ENCODE results near the gene CEP112. TPM values are rescaled to one million over a fixed set of nuclear protein-coding genes. Genes with fewer than 3 reads are reported as not detected.
"Not testable (repeated sequence)": the region's sequence is repeated elsewhere in the genome, so short reads cannot be mapped to it uniquely, and the experiment has no call there.

The CEP112 gene
- total and polyA plus RNA-seq, 2 of the 4 experiments (the other 2 are of a cell fraction), result 2.5 to 5.6 TPM

- WGBS, 2 experiments (ENCODE audit: extremely low coverage in 2 of 2, insufficient read length in 1 of 2), result no CpG with 5 or more reads among the region's 3 CpGs
- CTCF ChIA-PET; H3K9ac ChIP-seq (ENCODE audit: low read depth, low read length); H3K23ac ChIP-seq (ENCODE audit: low read depth, low read length); H3K4me1 ChIP-seq (ENCODE audit: control insufficient read depth, insufficient read depth, low read length); H2AFZ ChIP-seq (replicated peaks; ENCODE audit: low read length, poor library complexity); dilution Hi-C loops (cut with HindIII; ENCODE audit: low sequenced_read_pairs, unreplicated experiment); H3K4me3 ChIP-seq (ENCODE audit: insufficient read depth, low read depth, low read length); in situ Hi-C loops (cut with MboI; ENCODE audit: low sequenced_read_pairs); H3K36me3 ChIP-seq (ENCODE audit: control insufficient read depth, insufficient read depth, low read length); H3K4me2 ChIP-seq (ENCODE audit: low read depth, low read length); H2BK5ac ChIP-seq (ENCODE audit: low read depth, low read length, poor library complexity, severe bottlenecking); ATAC-seq (ENCODE audit: low read depth); H2BK15ac ChIP-seq (ENCODE audit: low read depth, low read length); H3K14ac ChIP-seq (replicated peaks; ENCODE audit: low read depth, low read length); H3K9me3 ChIP-seq (ENCODE audit: control insufficient read depth, insufficient read depth, low read length); H4K8ac ChIP-seq (ENCODE audit: low read depth in 2 of 2, low read length in 2 of 2); H2BK20ac ChIP-seq (ENCODE audit: low read depth, low read length); H3K56ac ChIP-seq (ENCODE audit: extremely low read depth, insufficient read depth, low read length); H3K79me1 ChIP-seq (ENCODE audit: low read depth in 1 of 2, low read length in 2 of 2); H2AK5ac ChIP-seq (ENCODE audit: low read depth, low read length); H3K4ac ChIP-seq (ENCODE audit: low read depth, low read length); H3K27ac ChIP-seq (ENCODE audit: insufficient read depth, low read length); H3K18ac ChIP-seq (ENCODE audit: low read depth, low read length); H3K27me3 ChIP-seq (ENCODE audit: control insufficient read depth, insufficient read depth, low read length); H4K5ac ChIP-seq (ENCODE audit: low read depth, low read length); H3K9me1 ChIP-seq (ENCODE audit: insufficient read depth, low read length); POLR2A ChIA-PET (ENCODE audit: unreplicated experiment); intact Hi-C loops (cut with micrococcal nuclease); H4K91ac ChIP-seq (ENCODE audit: insufficient read depth, low read depth, low read length); H2AK9ac ChIP-seq (replicated peaks; ENCODE audit: low read depth, low read length, poor library complexity); BruUV-seq (replicated peaks); DNase-seq; H4K20me1 ChIP-seq (ENCODE audit: insufficient read depth, low read length); H2BK120ac ChIP-seq (ENCODE audit: low read depth, low read length): not testable (repeated sequence)
Observed at GRCh38 chr17:66080670-66081069, 111.3 kb downstream of the CEP112 start.

Measured in IMR-90 (cell line).